Right lobe of liver (tissue), 4 donors: ENCODE data around the gene AP4S1.

Source experiments
- POLR2A ChIP-seq: fragments of 450-650 bp; IDR thresholded peaks from one replicate; pipeline ENCODE4 v1.6.1; 2017; ENCODE audit warnings: antibody characterized with exemption, mild to moderate bottlenecking
- TF ChIP-seq, protein P1 (sequence below), 4 donors: fragments of 200-600 bp in 3 of 4; fragments of 450-650 bp in 1 of 4; IDR thresholded peaks; one replicate each; pipeline versions ENCODE4 v1.5.1 to v1.8.0; 2016 to 2022; ENCODE audit warnings: antibody characterized with exemption in 4 of 4, mild to moderate bottlenecking in 2 of 4
- donor health status: DM: no; HTN: no; CAD: no.
- donor health status: DM: no; HTN: no; CAD: no.
- donor health status: DM: no; HTN: yes; CAD: no.

DNA sequence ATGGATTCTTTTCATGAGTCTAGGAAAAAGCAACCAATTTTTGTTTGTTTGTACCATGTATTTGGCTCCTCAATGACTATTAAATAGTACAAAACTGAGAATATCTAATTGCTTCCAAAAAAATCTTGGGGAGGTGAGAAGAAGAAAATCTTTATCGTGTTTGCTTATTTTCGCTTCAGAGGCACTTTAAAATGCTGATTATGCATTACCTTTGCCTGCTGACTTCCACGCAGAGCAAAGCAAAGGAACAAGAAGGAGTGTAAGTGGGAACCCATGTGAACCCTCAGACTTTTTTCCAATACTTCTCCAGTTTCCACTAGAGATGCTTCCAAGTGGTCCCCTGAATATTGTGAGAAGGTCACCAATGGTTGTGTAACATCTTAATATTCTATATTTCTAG lies 43.9 kb downstream of the AP4S1 start:
- no peak for TF ChIP-seq POLR2A
- TF ChIP-seq, protein P1, sequence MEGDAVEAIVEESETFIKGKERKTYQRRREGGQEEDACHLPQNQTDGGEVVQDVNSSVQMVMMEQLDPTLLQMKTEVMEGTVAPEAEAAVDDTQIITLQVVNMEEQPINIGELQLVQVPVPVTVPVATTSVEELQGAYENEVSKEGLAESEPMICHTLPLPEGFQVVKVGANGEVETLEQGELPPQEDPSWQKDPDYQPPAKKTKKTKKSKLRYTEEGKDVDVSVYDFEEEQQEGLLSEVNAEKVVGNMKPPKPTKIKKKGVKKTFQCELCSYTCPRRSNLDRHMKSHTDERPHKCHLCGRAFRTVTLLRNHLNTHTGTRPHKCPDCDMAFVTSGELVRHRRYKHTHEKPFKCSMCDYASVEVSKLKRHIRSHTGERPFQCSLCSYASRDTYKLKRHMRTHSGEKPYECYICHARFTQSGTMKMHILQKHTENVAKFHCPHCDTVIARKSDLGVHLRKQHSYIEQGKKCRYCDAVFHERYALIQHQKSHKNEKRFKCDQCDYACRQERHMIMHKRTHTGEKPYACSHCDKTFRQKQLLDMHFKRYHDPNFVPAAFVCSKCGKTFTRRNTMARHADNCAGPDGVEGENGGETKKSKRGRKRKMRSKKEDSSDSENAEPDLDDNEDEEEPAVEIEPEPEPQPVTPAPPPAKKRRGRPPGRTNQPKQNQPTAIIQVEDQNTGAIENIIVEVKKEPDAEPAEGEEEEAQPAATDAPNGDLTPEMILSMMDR (IDR thresholded peaks at IDR 0.05), result no peak
